Uterus (tissue), 2 donors: ENCODE measurements around the gene SH3BGRL2.

Experiments
- CTCF ChIP-seq, 4 experiments: fragments of 200-600 bp in 2 of 4; fragments of 450-650 bp in 2 of 4; sonication (generic) in 2 of 4; IDR thresholded peaks; one replicate each; pipeline ENCODE4 v1.5.1; 2016 to 2019; ENCODE audit warnings: antibody characterized with exemption in 4 of 4, mild to moderate bottlenecking in 2 of 4, moderate library complexity in 1 of 4
- POLR2A ChIP-seq, 2 donors: fragments of 450-650 bp; IDR thresholded peaks; one replicate each; pipeline ENCODE4 v1.6.1; 2016; ENCODE audit warnings: antibody characterized with exemption in 2 of 2, mild to moderate bottlenecking in 1 of 2, moderate library complexity in 1 of 2

GRCh38 chr6:79669766-79670165 lies 38.6 kb downstream of the SH3BGRL2 start:
- no peak for TF ChIP-seq CTCF (IDR thresholded peaks at IDR 0.05)
- no peak for TF ChIP-seq POLR2A (IDR thresholded peaks at IDR 0.05)
